K562 (cell line): ENCODE results near the gene ARHGAP22. TPM values are rescaled to one million over a fixed set of nuclear protein-coding genes. Genes with fewer than 3 reads are reported as not detected.

Experiments
- BACH1 ChIP-seq: fragments of 200-800 bp; sonication (Bioruptor generic); IDR thresholded peaks from 2 replicates; pipeline ENCODE4 v1.6.1; 2016; ENCODE audit warnings: missing genetic modification characterization, missing compliant biosample characterization
- BRD4 ChIP-seq: fragments of 200-600 bp; sonication (generic); IDR thresholded peaks from 2 replicates; pipeline ENCODE4 v1.6.1; 2017; ENCODE audit warnings: inconsistent platforms
- BRD9 ChIP-seq: fragments of 450-650 bp; IDR thresholded peaks from 2 replicates; pipeline ENCODE4 v1.6.1; 2018; ENCODE audit warnings: low read depth; ENCODE audit not compliant: partially characterized antibody
- CAMTA2 ChIP-seq: fragments of 250-450 bp; sonication (Bioruptor Pico); conservative IDR thresholded peaks from 2 replicates; pipeline ENCODE4 v1.5.1; 2022
- E2F3 ChIP-seq: fragments of 250-450 bp; sonication (Bioruptor Pico); IDR thresholded peaks from 2 replicates; pipeline ENCODE4 v1.4.0; 2020; ENCODE audit warnings: mild to moderate bottlenecking
- ELF2 ChIP-seq: fragments of 250-450 bp; sonication (Bioruptor Pico); IDR thresholded peaks from 2 replicates; pipeline ENCODE4 v1.5.0; 2021; ENCODE audit warnings: mild to moderate bottlenecking
- ETV1 ChIP-seq: fragments of 450-650 bp; conservative IDR thresholded peaks from 2 replicates; pipeline ENCODE4 v1.6.1; 2016; ENCODE audit warnings: missing genetic modification characterization, control low read depth, low read depth, missing compliant biosample characterization
- HDAC8 ChIP-seq: fragments of 450-650 bp; IDR thresholded peaks from 2 replicates; pipeline ENCODE4 v1.6.1; 2016; ENCODE audit warnings: mild to moderate bottlenecking, missing genetic modification characterization, moderate library complexity, missing compliant biosample characterization
- HIVEP1 ChIP-seq: fragments of 250-450 bp; sonication (Bioruptor Pico); IDR thresholded peaks from 2 replicates; pipeline ENCODE4 v1.4.0; 2020; ENCODE audit warnings: mild to moderate bottlenecking
- NCOA4 ChIP-seq: fragments of 450-650 bp; IDR thresholded peaks from 2 replicates; pipeline ENCODE4 v1.6.1; 2018; ENCODE audit warnings: mild to moderate bottlenecking; ENCODE audit not compliant: partially characterized antibody
- NEUROD1 ChIP-seq: fragments of 150-350 bp; IDR thresholded peaks from 2 replicates; pipeline ENCODE4 v1.6.1; 2014; ENCODE audit warnings: borderline replicate concordance, low read length, low read depth; ENCODE audit not compliant: partially characterized antibody
- PHB2 ChIP-seq: fragments of 450-650 bp; IDR thresholded peaks from 2 replicates; pipeline ENCODE4 v1.6.1; 2017; ENCODE audit warnings: low read depth
- RAD21 ChIP-seq, 2 experiments: fragments of 250-450 bp in 1 of 2; fragments of 450-650 bp in 1 of 2; sonication (Bioruptor Pico) in 1 of 2; formaldehyde crosslinking in 1 of 2; IDR thresholded peaks in 1 of 2; conservative IDR thresholded peaks in 1 of 2; 2 replicates each; pipeline versions ENCODE4 v1.4.0 to v1.8.0; 2020 to 2022; ENCODE audit warnings: mild to moderate bottlenecking in 2 of 2, moderate library complexity in 1 of 2
- RFX7 ChIP-seq: fragments of 250-450 bp; sonication (Bioruptor Pico); IDR thresholded peaks from 2 replicates; pipeline ENCODE4 v1.5.1; 2021; ENCODE audit warnings: mild to moderate bottlenecking
- RHOXF2B ChIP-seq: fragments of 250-450 bp; sonication (Bioruptor Pico); conservative IDR thresholded peaks from 2 replicates; pipeline ENCODE4 v1.5.1; 2021
- SMARCA4 ChIP-seq: fragments of 450-650 bp; IDR thresholded peaks from 2 replicates; pipeline ENCODE4 v1.6.1; 2016
- SMARCE1 ChIP-seq: fragments of 450-650 bp; IDR thresholded peaks from 2 replicates; pipeline ENCODE4 v1.7.1; 2016; ENCODE audit warnings: mild to moderate bottlenecking
- ZNF23 ChIP-seq: fragments of 250-450 bp; sonication (Bioruptor Pico); IDR thresholded peaks from 2 replicates; pipeline ENCODE4 v1.4.0; 2020; ENCODE audit warnings: mild to moderate bottlenecking
- ZNF644 ChIP-seq: fragments of 200-800 bp; sonication (Bioruptor generic); IDR thresholded peaks from 2 replicates; pipeline ENCODE4 v1.6.1; 2016; ENCODE audit warnings: low read depth, missing genetic modification characterization, missing compliant biosample characterization
- ZSCAN32 ChIP-seq: fragments of 450-650 bp; formaldehyde crosslinking; IDR thresholded peaks from 2 replicates; pipeline ENCODE4 v1.4.0; 2020; ENCODE audit warnings: mild to moderate bottlenecking, moderate library complexity
- polyA plus RNA-seq, 8 experiments: library from polyadenylated mRNA; depleted of rRNA in 4 of 8; stranded (reverse) in 5 of 8; unstranded in 3 of 8; fragments of >200 nt; fragmentation: Nextera tagmentation in 2 of 8; fragmentation: Illumina TruSeq in 1 of 8; extraction: Ambion mirVana in 2 of 8; extraction: Trizol in 1 of 8; gene quantifications; 2 replicates each; pipeline versions ENCODE4 v1.2.1 to v1.2.3, GENCODE V29; 2011 to 2014; ENCODE audit warnings: inconsistent platforms in 1 of 8, missing spikeins in 1 of 8
- total RNA-seq, 7 experiments: library from RNA; depleted of rRNA in 6 of 7; stranded (reverse); fragments of >200 nt in 6 of 7; fragmentation: Illumina TruSeq in 2 of 7; extraction: Trizol in 2 of 7; gene quantifications; 2 replicates each; pipeline versions ENCODE4 v1.2.1 to v1.2.3, GENCODE V29; 2011 to 2021; ENCODE audit warnings: low replicate concordance in 1 of 7
- TF ChIP-seq, protein P1 (sequence below): sonication (generic); formaldehyde crosslinking; IDR thresholded peaks from 2 replicates; pipeline ENCODE4 v1.8.0; 2023; ENCODE audit warnings: mild to moderate bottlenecking, missing genetic modification reagents
- TF ChIP-seq, protein P2 (sequence below), 2 experiments: fragments of 250-450 bp in 1 of 2; fragments of 450-650 bp in 1 of 2; sonication (Bioruptor Pico) in 1 of 2; IDR thresholded peaks; 2 replicates each; pipeline versions ENCODE4 v1.6.1 to v1.8.0; 2016 to 2021; ENCODE audit warnings: mild to moderate bottlenecking in 2 of 2, moderate library complexity in 2 of 2, missing compliant biosample characterization in 1 of 2, missing genetic modification characterization in 1 of 2
- TF ChIP-seq, protein P3 (sequence below): fragments of 450-650 bp; formaldehyde crosslinking; IDR thresholded peaks from 2 replicates; pipeline ENCODE4 v1.4.0; 2020; ENCODE audit warnings: mild to moderate bottlenecking, moderate library complexity

Gene ARHGAP22
- total and polyA plus RNA-seq, 9 of the 15 experiments (the other 6 are each of a cell fraction or from before 2014, with no cell fraction given) = 1.3 to 28.1 (median 12.7) TPM

DNA sequence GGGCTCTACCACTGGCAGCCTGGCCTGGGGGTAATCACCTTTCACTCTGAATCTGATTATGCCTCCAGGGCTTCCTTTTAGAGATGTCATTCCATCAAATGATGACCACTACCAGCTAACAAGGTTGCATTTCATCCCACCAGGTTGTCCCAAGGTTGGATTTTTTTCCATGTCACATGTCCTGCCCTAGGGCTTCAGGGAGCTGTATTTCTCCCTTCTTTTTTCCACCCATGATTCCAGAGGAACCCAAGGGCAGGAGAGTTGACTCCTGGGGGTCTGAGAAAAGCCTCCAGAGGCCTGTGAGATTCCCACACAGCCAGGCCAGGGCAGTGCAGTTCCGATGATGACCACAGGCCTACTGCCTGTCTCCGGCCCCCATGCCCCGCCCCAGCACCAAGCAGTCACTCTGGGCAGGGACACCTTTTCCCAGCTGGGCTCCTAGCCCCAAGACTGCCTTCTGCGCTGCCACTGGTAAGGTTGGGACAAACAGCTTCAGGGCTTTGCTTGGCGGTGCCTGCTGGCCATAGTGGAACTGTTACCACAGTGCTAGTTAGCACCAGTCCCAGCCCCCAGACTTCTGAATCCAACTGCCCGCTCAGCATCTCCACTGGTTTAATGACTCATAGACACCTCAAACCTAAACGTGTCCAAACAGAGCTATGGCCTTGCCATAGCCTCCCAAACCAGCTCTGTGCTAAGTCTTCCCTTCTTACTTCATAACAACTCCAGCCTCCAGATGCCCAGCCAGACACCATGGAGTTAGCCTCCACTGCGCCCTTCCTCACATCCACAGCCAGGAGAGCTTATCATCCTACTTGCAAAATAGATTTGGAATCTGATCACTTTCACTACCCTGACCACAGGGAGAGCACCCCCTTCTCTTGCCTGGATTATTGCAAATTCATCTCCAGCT lies 133.7 kb downstream of the ARHGAP22 start (continued):
- TF ChIP-seq RHOXF2B (CRISPR knock-in tag) (no peak; the same call in 1 of the 2 replicates), PHB2 (no peak), E2F3 (CRISPR knock-in tag) (no peak; the same call in 1 of the 2 replicates), BRD9 (peak; percentile 55), BRD4 (0 out of 2 replicates have a peak, but pooled peaks have one; percentile 14), RFX7 (CRISPR knock-in tag) (no peak), ELF2 (CRISPR knock-in tag) (peak; percentile 18; the same call in 1 of the 2 replicates), ZSCAN32 (CRISPR knock-in tag) (no peak), HDAC8 (tag) (peak; percentile 42; the same call in 1 of the 2 replicates), BACH1 (tag) (peak; percentile 32; the same call in 1 of the 2 replicates), SMARCE1 (0 out of 2 replicates have a peak, but pooled peaks have one; percentile 13), HIVEP1 (no peak), ZNF644 (tag) (peak; percentile 82; the same call in 1 of the 2 replicates), NEUROD1 (no peak), NCOA4 (no peak), SMARCA4 (0 out of 2 replicates have a peak, but pooled peaks have one; percentile 10), ETV1 (no peak), ZNF23 (CRISPR knock-in tag) (no peak), CAMTA2 (CRISPR knock-in tag) (no peak), RAD21 (CRISPR knock-in tag; conservative IDR thresholded peaks at IDR 0.05 in 1 of 2, IDR thresholded peaks at IDR 0.05 in 1 of 2) (peak in 1 of 2 experiments; percentile 37; a peak in 1 of 4 replicates)
- TF ChIP-seq, protein P1, sequence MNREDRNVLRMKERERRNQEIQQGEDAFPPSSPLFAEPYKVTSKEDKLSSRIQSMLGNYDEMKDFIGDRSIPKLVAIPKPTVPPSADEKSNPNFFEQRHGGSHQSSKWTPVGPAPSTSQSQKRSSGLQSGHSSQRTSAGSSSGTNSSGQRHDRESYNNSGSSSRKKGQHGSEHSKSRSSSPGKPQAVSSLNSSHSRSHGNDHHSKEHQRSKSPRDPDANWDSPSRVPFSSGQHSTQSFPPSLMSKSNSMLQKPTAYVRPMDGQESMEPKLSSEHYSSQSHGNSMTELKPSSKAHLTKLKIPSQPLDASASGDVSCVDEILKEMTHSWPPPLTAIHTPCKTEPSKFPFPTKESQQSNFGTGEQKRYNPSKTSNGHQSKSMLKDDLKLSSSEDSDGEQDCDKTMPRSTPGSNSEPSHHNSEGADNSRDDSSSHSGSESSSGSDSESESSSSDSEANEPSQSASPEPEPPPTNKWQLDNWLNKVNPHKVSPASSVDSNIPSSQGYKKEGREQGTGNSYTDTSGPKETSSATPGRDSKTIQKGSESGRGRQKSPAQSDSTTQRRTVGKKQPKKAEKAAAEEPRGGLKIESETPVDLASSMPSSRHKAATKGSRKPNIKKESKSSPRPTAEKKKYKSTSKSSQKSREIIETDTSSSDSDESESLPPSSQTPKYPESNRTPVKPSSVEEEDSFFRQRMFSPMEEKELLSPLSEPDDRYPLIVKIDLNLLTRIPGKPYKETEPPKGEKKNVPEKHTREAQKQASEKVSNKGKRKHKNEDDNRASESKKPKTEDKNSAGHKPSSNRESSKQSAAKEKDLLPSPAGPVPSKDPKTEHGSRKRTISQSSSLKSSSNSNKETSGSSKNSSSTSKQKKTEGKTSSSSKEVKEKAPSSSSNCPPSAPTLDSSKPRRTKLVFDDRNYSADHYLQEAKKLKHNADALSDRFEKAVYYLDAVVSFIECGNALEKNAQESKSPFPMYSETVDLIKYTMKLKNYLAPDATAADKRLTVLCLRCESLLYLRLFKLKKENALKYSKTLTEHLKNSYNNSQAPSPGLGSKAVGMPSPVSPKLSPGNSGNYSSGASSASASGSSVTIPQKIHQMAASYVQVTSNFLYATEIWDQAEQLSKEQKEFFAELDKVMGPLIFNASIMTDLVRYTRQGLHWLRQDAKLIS = no peak
- TF ChIP-seq, protein P2, sequence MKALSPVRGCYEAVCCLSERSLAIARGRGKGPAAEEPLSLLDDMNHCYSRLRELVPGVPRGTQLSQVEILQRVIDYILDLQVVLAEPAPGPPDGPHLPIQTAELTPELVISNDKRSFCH (CRISPR knock-in tag; IDR thresholded peaks at IDR 0.05) = no peak
- TF ChIP-seq, protein P2 (tag; IDR thresholded peaks at IDR 0.05) = peak; percentile 88
- TF ChIP-seq, protein P3, sequence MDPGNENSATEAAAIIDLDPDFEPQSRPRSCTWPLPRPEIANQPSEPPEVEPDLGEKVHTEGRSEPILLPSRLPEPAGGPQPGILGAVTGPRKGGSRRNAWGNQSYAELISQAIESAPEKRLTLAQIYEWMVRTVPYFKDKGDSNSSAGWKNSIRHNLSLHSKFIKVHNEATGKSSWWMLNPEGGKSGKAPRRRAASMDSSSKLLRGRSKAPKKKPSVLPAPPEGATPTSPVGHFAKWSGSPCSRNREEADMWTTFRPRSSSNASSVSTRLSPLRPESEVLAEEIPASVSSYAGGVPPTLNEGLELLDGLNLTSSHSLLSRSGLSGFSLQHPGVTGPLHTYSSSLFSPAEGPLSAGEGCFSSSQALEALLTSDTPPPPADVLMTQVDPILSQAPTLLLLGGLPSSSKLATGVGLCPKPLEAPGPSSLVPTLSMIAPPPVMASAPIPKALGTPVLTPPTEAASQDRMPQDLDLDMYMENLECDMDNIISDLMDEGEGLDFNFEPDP = no peak
